Amniotic stem cell (primary cell): ENCODE results near the gene FAT1.

Source experiments
- DNase-seq: peaks from one replicate; lab custom pipeline; 2025; lab: John Stamatoyannopoulos, UW

FAT1 gene

DNA sequence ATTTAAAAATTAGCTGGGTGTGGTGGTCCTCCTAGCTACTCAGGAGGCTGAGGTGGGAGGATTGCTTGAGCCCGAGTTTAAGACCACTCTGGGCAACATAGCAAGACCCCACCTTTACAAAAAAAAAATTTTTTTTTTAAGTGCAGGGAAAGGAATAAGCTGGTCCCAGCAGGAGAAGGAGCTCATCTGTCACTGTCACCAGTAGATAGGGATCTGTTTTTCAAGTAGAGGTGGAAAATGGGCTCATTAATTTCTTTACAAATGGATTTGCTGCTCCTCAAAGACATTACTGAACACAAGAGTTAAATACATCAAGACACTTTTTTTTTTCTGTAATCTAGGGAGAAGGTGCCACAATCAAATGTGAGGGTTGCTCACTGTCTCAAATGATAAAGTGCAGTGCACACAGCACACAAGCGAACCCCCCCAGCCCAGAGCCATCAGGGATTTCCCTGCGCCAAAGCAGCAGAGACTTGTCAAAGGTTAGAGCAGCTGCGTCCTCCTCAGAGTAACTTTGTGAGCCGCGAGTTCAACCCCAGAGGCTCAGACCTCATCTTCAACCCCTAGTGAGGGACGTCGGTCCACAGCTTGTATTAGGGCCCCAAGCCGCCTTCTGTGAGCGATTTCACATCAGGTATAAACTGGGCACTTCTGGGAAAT, 154.0 kb downstream of the FAT1 start:
- no peak for DNase-seq

DNA sequence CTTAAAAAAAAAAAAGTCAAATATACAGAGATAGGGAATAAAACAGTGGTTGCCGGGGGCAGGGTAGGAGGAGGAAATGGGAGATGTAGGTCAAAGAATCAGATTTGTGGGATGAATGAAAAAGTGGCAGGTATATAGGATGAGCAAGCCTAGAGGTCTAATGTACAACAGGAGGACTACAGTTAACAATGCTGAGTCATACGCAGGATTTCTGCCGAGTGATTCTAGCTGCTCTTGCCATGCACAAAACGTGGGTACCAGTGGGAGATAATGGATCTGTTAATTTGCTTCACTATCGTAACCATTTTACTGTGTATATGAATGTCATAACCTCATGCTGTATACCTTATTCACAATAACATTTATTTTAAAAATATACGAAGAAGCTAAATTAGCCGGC, 157.6 kb downstream of the FAT1 start:
- DNase-seq: no peak

DNA sequence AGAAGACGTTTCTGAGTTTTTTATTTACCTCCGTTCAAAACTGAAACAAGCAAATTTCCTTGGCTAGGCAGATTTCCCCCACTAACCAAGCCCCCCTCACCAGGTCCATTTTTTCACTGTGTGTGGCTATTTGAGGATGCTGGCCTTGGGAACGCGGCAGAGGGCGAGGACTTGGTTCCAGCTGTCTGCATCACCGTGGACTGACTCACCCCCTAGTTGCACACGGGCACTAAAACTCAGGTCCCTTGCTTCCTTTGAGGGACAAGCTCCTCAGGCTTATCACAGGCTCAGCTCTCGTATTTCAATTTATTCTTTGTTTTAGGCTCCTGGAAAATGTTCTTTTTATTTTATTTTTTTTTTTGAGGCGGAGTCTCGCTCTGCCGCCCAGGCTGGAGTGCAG, 159.9 kb downstream of the FAT1 start:
- no peak for DNase-seq

DNA sequence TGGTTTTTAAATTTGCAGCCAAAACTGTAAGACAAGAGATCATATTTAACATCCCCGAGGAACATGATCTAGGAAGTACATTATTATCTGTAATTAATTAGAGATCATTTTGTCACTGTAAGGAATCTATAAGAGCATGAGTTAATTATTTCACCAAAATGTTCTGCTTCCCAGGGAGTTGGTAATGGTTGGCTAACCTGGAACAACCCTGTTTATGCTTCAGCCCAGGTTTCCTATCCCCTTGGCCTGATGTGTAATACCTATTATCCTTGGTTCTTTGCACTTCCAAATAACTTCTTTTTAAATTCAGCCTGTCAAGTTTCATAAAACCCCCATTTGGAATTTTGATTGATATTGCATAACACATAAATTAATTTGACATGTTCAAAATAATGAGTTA, 161.9 kb downstream of the FAT1 start:
- no peak for DNase-seq

DNA sequence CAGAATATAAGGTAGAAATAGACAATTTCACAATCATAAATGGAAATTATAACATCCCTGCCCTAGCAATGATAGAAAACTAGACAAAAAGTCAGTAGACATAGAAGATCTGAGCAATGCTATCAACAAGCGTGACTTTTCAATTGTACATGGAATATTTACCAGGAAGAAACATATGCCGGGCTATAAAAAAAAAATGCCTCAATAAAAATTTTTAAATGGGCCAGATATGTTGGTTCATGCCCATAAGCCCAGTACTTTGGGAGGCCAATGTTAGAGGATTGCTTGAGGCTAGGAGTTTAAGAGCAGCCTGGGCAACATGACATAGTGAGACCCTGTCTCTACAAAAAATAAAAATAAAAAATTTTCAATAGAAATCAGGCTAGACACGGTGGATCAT, 163.0 kb downstream of the FAT1 start:
- no peak for DNase-seq

DNA sequence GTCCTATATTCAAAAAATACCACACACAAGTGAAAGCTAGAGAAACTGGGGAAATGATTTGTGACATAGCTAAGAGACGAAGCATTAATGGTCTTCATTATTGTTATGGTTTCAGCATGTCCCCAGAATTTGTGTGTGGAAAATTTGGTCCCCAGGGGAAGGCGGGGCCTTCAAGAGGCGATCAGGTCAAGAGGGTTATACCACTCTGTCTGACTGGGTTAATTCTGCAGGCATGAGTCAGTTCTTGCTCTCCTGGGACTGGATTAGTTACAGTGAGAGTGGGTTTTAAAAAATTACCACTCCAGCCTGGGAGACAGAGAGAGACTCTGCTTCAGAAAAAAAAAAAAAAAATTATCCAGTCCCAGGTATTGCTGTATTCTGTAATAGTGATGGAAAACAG, 166.2 kb downstream of the FAT1 start:
- no peak for DNase-seq

DNA sequence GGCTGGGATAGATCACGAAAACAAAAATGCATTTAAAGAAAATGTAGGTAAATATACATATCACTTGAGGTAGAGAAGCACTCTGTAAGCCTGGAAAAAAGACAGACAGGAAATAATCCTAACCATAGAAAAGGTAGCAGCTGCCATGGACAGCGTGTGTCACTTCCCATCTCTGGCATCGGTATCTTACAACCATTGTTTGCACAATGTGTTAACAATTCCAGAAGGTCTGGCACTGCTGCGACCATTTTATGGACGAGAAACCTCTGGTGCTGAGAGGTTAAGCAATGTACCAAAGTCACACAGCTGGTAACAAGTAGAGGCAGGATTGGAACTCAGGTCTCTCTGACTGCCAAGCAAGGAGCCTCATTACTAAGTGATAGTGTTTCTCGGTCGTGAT, 166.6 kb downstream of the FAT1 start:
- no peak for DNase-seq

DNA sequence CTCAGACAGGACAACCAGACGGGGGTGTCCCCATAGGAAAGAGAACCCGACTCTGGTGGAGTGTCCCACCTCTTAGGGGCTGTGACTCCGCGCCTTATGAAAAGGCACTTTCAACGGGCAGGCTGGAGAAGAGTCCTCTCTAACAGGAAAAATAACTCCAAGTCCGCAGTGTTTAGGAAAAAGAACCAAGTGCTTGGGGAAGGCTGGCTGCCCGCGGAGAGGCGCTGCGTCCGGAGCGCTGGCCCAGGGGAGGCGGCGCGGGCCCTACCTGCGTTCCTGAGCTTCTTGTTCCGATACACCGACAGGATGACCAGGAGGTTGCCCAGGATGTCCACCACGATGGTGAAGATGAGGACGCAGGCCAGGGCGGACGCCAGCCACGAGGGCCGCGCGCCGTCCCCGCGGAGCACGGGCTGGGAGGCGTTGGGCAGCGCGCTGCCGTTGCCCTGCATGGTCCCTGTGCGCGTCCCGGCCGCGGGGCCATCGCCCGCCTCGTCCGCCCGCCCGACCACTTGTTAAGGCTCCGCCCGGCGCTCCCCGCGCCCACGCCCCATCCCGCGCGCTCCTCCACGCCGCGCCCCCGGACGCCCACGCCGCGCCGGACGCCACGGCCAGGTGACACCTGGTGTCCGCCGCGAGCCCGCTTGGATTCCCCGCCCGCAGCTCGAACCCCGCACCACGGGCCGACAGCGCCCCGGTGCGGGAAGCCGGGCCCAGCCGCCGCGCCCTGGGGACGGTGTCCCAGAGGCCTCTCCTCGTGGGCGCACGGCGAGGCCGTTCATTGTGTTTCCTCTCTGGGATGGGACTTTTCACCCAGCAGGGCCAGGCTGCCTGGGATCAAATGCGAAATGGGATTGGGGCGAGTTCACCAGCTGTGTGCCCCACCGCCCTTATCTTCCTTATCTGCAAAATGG, 168.5 kb downstream of the FAT1 start, which contains the start of gene MTNR1A:
Gene MTNR1A (minus strand): TSS at position 654 of the 914 bp plus-strand sequence. CDS start 202 bp downstream, at position 452.
- no peak for DNase-seq

DNA sequence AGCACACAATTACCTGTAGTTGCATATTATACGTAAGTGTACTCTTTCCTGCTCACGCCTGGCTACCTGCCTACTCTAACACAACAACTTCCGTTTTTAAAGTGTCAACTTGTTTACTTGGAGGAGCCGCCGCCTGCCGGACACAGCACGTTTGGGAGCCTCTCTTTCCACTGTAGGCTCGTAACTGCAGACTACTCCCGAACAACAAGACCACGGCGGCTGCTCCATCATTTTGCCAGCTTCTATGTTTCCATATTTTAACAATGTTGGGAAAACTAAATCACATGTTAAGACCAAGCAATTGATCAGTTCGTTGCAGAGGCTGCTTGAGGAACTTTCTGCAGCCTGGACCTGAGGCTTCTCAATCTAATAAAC, 169.1 kb downstream of the FAT1 start:
- no peak for DNase-seq

DNA sequence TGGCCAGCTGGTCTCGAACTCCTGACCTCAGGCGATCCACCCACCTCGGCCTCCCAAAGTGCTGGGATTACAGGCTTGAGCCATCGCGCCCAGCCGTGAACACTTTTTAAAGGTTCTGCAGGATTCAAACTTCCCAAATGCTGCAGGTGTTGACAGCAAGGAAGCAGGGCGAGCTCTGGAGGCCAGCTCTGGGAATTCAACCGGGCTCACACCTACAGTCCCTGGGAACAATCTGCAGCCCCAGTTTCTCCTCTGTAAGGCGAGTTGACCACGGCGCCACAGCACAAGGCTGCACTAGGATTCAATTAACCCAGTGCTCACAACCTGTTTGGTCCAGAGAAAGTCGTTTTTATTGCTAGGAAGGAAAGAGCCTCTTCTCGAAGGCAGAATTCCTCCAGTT, 169.9 kb downstream of the FAT1 start:
- no peak for DNase-seq

DNA sequence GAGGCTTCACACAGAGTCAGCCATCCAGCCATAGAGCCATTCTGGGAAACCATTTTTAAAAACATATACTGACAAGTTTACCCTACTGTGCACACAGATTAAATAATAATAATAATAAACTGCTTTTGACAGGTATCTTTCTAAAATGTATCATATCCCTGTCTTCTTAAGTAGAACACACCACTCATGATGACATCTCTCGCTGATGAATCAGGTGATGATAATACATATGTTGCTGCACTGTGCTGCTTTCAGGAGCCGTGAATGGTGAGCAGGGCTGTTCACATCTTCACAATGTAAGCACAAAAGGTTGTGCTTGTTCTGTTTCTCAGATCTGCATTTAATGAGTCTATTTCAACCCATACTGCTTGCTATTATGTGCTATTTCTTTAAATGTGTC, 171.8 kb downstream of the FAT1 start:
- DNase-seq: no peak

DNA sequence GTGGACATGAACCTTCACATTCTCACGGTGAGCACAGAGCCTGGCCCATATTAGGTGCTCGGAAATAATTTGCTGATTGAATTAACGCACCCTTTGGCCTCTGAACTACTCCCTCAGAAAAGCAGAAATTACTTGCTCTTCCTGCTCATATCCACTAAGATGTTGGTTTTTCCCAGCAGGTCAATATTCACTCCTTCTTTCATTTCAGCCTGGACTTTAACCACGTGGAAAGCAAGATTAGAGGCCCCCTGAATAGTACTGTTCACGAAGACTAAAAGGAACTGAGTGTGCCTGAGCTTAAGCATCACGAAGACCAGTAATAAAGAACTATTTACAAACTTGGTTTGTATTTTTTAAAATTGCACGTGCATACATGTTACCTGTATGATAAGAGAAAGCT, 178.2 kb downstream of the FAT1 start:
- no peak for DNase-seq

DNA sequence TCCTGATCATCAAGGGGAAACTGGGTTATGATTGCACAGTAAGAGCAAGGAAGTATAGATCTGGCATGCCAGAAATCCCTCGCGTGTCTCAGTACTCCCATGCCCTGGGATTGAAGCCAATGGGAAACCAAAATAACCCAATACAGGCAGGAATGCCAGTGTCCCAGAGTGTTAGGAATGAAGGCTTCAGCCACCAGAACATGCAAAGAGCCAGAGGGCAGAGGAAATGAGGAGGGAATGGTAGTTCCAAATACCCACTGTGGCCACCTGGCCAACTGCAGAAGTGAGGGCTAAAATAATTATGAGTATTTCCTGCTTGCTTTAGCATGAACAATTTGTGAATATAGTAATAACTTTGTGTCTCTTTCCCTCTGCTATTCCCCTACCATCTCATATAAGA, 180.4 kb downstream of the FAT1 start:
- DNase-seq: no peak

DNA sequence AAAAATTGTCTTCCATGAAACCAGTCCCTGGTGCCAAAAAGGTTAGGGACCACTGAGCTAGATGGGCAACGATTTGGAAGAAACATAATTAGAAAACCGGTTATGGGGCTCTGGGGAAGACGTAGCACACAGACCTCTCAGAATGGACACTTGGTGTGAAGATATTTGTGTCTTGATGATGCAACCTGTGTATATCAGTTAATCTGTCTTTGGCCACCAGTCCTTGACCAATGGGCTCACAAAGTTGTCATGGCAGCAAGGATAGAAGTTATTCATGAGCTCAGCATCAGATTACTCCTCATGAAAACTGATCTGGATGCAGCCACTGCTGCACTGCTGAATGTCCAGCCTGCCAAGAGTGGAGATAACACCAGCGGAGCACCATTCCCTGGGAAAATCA, 181.9 kb downstream of the FAT1 start:
- no peak for DNase-seq

DNA sequence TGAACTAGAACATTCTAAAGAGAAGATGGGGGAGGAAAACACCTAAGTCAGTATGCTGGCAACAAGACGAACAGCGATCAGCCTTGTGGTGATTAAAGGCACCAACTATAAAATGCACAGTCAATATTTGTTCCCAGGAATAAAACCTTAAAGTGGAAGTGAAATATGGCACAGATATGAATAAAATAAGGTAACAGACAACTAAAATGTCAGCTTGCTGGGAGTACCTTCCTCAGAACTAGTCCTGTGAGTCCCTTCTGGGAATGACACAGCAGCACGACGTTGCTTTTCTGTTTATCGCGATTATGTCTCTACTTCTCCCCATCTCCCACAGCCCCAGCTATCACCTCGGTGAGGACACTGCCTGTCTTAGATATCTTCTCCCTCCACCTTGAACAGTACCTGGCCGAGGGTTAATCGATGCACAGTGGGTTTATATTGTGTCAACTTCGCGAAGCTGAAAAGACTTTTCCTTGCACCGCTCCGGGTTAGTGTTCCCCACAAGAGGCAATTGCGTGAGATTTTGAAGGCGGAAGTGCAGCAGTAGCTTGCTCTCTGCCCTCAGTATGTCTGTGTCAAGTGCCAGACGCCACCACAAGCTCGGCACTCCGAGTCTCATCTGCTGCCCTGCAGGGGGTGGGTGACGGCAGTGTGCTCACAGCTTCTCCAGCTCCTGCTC, 185.7 kb downstream of the FAT1 start:
- DNase-seq: no peak
